Peyer's patch (tissue), 4 donors: ENCODE data around the gene TMEM94. TPM values are rescaled to one million over a fixed set of nuclear protein-coding genes. Genes with fewer than 3 reads are reported as not detected.

Source experiments
- DNase-seq, 3 donors: peaks; one replicate each; pipeline ENCODE4 v3.0.0-alpha.2; 2017 to 2019
- H3K27ac ChIP-seq, 4 donors: fragments of 200-600 bp; sonication (generic); one replicate each; pipeline ENCODE4 v1.5.1; 2016 to 2019
- H3K27me3 ChIP-seq, 2 donors: fragments of 200-600 bp; sonication (generic); one replicate each; pipeline ENCODE4 v1.5.1; 2019
- H3K36me3 ChIP-seq, 3 donors: fragments of 200-600 bp; sonication (generic); one replicate each; pipeline ENCODE4 v1.5.1; 2016 to 2019
- H3K4me1 ChIP-seq, 4 donors: fragments of 200-600 bp; sonication (generic); one replicate each; pipeline ENCODE4 v1.5.1; 2016 to 2019
- H3K4me3 ChIP-seq, 4 donors: fragments of 200-600 bp; sonication (generic); 1 replicate in 3 of 4; 2 replicates in 1 of 4; pipeline ENCODE4 v1.5.1; 2016 to 2019; ENCODE audit warnings: mild to moderate bottlenecking in 1 of 4
- H3K9me3 ChIP-seq, 4 donors: fragments of 200-600 bp; sonication (generic); one replicate each; pipeline ENCODE4 v1.5.1; 2016 to 2019; ENCODE audit warnings: mild to moderate bottlenecking in 1 of 4
- CTCF ChIP-seq, 6 experiments: fragments of 450-650 bp in 4 of 6; fragments of 200-600 bp in 2 of 6; sonication (generic) in 1 of 6; IDR thresholded peaks; one replicate each; pipeline ENCODE4 v1.5.1; 2017 to 2019; ENCODE audit warnings: antibody characterized with exemption in 6 of 6, mild to moderate bottlenecking in 3 of 6, moderate library complexity in 1 of 6
- POLR2A ChIP-seq, 2 donors: fragments of 450-650 bp; IDR thresholded peaks; one replicate each; pipeline ENCODE4 v1.5.1; 2017; ENCODE audit warnings: antibody characterized with exemption in 2 of 2, mild to moderate bottlenecking in 2 of 2, moderate library complexity in 2 of 2
- total RNA-seq, 4 donors: library from RNA; depleted of rRNA; stranded (reverse); fragments of >200 nt; gene quantifications; one replicate each; pipeline ENCODE4 v1.1.0, GENCODE V29; 2016

TMEM94 gene
- total RNA-seq, 4 donors from 2014 or later, result 114 to 340 (median 178) TPM

GRCh38 chr17:75521951-75522727 lies 65.7 kb downstream of the TMEM94 start:
- no peaks in the 10 kb centered on the region for H3K27me3 ChIP-seq
- H3K9me3 ChIP-seq, result no peaks in the 10 kb centered on the region
- DNase-seq, result no peak
- H3K27ac ChIP-seq, result no peak overlapping the region
- TF ChIP-seq CTCF (IDR thresholded peaks at IDR 0.05), result no peak
- TF ChIP-seq POLR2A (IDR thresholded peaks at IDR 0.05), result no peak
- no peak overlapping the region for H3K4me3 ChIP-seq
- peaks cover 3 to 30% (median 23%) of the 10 kb centered on the region in 4 donors for H3K4me1 ChIP-seq
- peaks cover 0 to 32% (median 0%) of the 10 kb centered on the region in 3 donors for H3K36me3 ChIP-seq

GRCh38 chr17:75523647-75524046 lies 67.2 kb downstream of the TMEM94 start:
- H3K9me3 ChIP-seq, result no peaks in the 10 kb centered on the region
- H3K27me3 ChIP-seq, result no peaks in the 10 kb centered on the region
- no peak for DNase-seq
- peaks cover 0 to 20% (median 10%) of the 10 kb centered on the region in 4 donors for H3K4me1 ChIP-seq
- peaks cover 0 to 32% (median 0%) of the 10 kb centered on the region in 3 donors for H3K36me3 ChIP-seq
- peak overlapping the region in 1 of 4 donors; percentile 94 for H3K27ac ChIP-seq
- TF ChIP-seq CTCF (IDR thresholded peaks at IDR 0.05) (no peak), POLR2A (IDR thresholded peaks at IDR 0.05) (no peak)
- H3K4me3 ChIP-seq, result no peak overlapping the region

GRCh38 chr17:75524269-75524969 lies 68.0 kb downstream of the TMEM94 start:
- TF ChIP-seq CTCF (IDR thresholded peaks at IDR 0.05) (no peak), POLR2A (IDR thresholded peaks at IDR 0.05) (no peak)
- peaks cover 0 to 22% (median 8%) of the 10 kb centered on the region in 4 donors for H3K4me1 ChIP-seq
- peak overlapping the region; percentile 72 to 94 (median 88) for H3K4me3 ChIP-seq
- H3K9me3 ChIP-seq, result no peaks in the 10 kb centered on the region
- H3K27ac ChIP-seq, result peak overlapping the region; percentile 74 to 98 (median 91)
- no peaks in the 10 kb centered on the region for H3K27me3 ChIP-seq
- peaks cover 0 to 27% (median 0%) of the 10 kb centered on the region in 3 donors for H3K36me3 ChIP-seq
- no peak for DNase-seq

GRCh38 chr17:75524970-75525805 lies 68.8 kb downstream of the TMEM94 start, which contains the start of gene LLGL2:
TSS of gene LLGL2 (plus strand) at chr17:75525697. CDS start at chr17:75543427, 17,730 bp downstream.
- Histone ChIP-seq H3K9me3 (no peaks in the 10 kb centered on the region), H3K27ac (peak within 1 kb of the TSS; percentile 85 to 98 (median 91)), H3K4me1 (peaks cover 0 to 27% (median 8%) of the 10 kb centered on the region in 4 donors), H3K36me3 (peaks cover 0 to 20% (median 0%) of the 10 kb centered on the region in 3 donors), H3K4me3 (peak within 1 kb of the TSS; percentile 72 to 94 (median 88)), H3K27me3 (no peaks in the 10 kb centered on the region)
- TF ChIP-seq CTCF (IDR thresholded peaks at IDR 0.05) (peak; percentile 33 to 69 (median 58)), POLR2A (IDR thresholded peaks at IDR 0.05) (peak; percentile 87 to 96)
- DNase-seq, result peak; percentile 85 to 96 (median 94)
